ENCODE results near the gene ROCK2.

The ROCK2 gene

DNA sequence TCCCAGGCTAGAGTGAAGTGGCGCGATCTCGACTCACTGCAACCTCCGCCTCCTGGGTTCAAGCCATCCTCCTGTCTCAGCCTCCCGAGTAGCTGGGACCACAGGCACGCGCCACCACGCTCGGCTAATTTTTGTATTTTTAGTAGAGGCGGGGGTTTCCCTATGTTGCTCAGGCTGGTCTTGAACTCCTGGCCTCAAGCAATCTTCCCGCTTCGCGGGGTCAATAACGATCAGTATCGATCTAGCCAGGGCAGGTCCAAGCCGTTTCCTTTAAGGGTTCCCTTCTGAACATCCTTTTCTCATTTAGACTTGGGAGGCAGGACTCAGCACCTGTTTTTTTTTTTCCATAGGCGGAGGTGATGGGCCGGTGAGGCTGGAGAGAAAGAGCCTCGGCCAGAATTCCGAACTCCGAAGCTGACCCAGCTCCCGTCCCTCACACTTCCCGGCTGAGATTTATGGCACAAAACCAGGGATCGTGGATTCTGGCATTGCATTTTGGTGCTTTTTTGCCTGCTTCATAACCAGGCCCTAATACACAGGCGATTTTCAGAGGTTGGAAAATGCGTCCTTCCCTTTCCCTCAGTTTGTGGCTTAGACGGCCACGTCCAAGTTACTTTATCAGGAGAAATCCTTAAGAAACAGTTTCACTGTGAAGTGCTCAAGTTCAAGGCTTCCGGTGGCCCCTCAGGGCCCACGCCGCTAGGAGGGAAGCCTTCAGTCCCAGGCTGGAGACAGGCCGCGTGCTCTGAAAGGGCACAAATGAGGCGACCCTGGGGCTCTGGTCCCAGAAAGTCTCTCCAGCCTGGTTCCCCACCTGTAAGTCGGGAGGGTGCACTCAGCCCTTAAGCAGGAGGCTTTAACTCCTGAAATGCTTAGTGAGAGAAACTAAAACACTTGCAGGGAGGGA lies 190.2 kb downstream of the ROCK2 start:
- no peak for DNase-seq (ENCODE audit: low read depth in 2 of 2)

DNA sequence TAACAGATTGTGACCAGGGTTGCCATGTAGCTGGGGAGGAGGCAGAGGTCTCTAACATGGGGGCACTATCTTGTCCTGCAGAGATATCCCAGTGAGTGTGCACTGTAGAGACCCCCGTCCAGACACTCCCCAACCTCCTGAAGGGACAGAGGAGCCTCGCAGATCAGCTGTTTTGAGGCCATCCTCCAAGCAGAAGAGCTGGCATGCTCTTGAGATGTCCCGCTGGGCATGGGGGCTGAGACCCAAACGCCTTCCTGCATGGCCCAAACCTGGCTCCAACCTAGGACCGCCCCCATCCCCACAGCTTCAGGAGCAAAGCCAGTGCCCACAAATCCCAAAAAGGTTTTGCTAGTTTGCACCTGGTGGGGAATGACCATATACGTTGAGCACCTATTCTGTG lies 191.8 kb downstream of the ROCK2 start:
- DNase-seq (ENCODE audit: low read depth in 2 of 2): no peak

DNA sequence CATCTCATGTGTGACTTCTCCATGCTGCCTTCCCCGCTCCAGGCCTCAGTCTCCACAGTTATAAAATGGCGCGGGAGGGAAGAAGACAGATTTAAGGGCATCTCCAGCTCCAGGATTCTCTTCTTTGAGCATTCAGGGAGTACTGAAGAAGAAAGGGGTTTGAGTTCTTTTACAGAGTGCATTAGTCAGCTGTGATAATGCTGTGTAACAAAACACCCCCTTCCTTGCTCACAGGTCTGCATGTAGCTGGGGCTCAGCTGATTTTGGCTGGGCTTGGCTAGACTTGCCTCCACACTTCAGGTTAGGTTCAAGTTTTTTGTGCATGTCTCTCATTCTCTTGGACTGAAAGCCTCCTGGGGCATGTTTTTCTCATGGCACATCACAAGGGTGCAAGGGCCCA lies 197.2 kb downstream of the ROCK2 start:
- DNase-seq (ENCODE audit: low read depth in 2 of 2): no peak

- DNase-seq (ENCODE audit: low read depth in 2 of 2): no peak
Measured at GRCh38 chr2:11146076-11146475, 198.4 kb downstream of the ROCK2 start.

GRCh38 chr2:11145350-11145749 lies 199.1 kb downstream of the ROCK2 start:
- no peak for DNase-seq (ENCODE audit: low read depth in 2 of 2)

DNA sequence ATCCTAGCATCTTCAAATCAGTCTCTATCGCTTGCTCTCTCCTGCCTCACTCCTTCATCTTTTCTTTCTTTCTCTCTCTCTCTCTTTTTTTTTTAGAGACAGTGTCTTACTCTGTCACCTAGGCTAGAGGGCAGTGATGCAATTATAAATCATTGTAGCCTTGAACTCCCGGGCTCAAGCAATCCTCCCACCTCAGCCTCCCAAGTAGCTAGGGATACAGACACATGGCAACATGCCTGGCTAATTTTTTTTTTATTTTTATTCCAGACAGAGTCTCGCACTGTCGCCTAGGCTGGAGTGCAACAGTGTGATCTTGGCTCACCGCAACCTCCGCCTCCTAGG lies 199.7 kb downstream of the ROCK2 start:
- DNase-seq (ENCODE audit: low read depth in 2 of 2): no peak

- no peak for DNase-seq (ENCODE audit: low read depth in 2 of 2)
Measured at GRCh38 chr2:11144077-11144737, 200.2 kb downstream of the ROCK2 start.

- DNase-seq (ENCODE audit: low read depth in 2 of 2): no peak
Measured at GRCh38 chr2:11142987-11143386, 201.4 kb downstream of the ROCK2 start.

GRCh38 chr2:11142330-11142729 lies 202.1 kb downstream of the ROCK2 start:
- DNase-seq (ENCODE audit: low read depth in 2 of 2): no peak

- no peak for DNase-seq (ENCODE audit: low read depth in 2 of 2)
Measured at GRCh38 chr2:11141319-11141718, 203.1 kb downstream of the ROCK2 start.

DNA sequence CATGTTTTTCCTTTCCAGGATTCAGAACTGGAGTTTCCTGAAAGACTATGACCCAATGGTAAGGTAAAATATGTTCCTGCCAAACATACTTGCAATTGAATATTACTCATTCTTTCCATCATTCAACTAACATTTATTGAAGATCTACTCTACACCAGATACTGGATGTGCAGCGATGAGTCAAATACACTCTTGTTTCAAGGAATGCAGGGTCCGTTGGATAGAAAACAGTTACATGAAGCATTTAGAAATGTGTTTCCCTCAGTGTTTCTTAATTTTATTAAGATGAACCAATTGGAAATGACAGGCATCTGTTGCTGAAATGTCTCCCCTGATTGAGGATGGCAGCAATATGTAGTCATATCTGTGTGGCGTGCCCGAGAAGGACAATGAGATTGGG lies 203.9 kb downstream of the ROCK2 start:
- no peak for DNase-seq (ENCODE audit: low read depth in 2 of 2)

DNA sequence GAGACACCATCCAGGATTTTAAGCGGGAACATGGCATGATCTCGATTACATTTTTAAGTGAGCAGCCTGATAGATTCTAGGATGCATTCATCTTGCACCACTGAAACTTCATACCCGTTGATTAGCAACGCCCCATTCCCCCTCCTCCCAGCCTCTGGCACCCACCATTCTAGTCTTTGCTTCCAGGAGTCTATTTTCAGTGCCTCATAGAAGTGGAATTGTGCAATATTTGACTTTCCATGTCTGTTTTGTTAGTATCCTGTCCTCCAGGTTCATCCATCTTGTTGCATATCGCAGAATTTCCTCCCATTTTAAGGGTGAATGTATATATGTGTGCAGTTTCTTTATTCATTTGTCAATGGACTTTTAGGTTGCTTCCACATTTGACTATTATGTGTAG lies 210.1 kb downstream of the ROCK2 start:
- DNase-seq (ENCODE audit: low read depth in 2 of 2): no peak

DNA sequence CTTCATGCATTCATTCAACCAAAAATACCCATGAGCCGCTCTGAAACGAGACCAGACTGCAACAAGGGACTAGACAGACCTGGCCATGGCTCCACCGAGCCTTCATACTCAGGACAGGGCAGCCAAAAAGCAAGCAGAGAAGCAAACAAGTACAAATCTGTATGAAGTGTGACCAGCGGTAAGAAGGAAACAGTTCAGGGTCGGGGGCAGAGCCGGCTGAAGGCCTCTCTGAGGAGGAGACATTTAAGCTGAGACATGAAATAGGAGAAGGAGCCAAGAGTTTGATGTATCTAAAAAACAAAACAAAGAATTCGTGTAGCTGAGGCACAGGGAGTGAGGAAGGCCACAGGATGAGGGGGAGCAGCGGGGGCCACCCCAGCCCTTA lies 210.5 kb downstream of the ROCK2 start:
- DNase-seq (ENCODE audit: low read depth in 2 of 2): no peak

- DNase-seq (ENCODE audit: low read depth in 2 of 2): no peak
Measured at GRCh38 chr2:11133238-11133935, 211.0 kb downstream of the ROCK2 start.

DNA sequence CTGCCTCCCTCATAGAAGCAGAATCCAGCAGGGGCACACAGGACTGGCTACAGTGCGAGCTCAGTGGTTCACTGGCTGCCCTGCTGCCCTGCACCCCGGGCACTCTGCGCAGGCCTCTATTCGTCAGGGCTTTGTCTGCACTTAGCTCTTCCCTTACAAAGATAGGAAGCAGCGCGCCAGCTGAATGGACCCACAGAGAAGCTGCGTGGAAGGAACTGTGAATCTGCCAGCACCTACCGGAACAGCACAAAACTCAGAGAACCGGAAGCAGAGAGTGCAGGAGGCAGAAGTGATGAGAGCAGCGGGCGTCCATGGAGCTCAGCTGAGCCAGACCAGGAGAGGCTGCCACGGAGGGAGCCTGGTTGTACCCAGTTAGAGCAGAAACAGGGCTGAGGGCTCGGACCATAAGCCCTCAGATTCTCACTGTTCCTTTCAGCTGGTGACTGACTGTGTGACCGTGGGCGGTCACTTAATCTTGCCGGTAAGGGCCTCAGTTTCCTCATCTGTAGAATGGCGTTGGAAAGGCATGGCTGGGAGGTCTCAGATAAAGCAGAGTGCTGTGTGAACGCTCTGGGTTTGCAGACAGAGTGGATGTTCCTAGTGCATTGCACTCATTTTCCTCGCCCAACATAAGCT lies 212.3 kb downstream of the ROCK2 start:
- no peak for DNase-seq (ENCODE audit: low read depth in 2 of 2)

- DNase-seq (ENCODE audit: low read depth in 2 of 2): no peak
Measured at GRCh38 chr2:11131166-11131920, 213.1 kb downstream of the ROCK2 start.
